Cardiac muscle cell (in vitro differentiated cells and primary cell): ENCODE data around the gene DHX9. TPM values are rescaled to one million over a fixed set of nuclear protein-coding genes. Genes with fewer than 3 reads are reported as not detected.

ENCODE experiments used
- DNase-seq, 2 donors: peaks; one replicate each; pipeline versions ENCODE4 v3.0.0 to v3.0.0-alpha.2; 2010 to 2017; ENCODE audit warnings: low read depth in 1 of 2, low spot score in 1 of 2
- H3K27ac ChIP-seq: fragments of 200-600 bp; sonication (generic); 2 replicates; pipeline ENCODE4 v1.5.1; 2016
- H3K27me3 ChIP-seq: fragments of 200-600 bp; sonication (generic); 2 replicates; pipeline ENCODE4 v1.6.0; 2016; ENCODE audit warnings: control low read depth
- H3K36me3 ChIP-seq: fragments of 200-600 bp; sonication (generic); 2 replicates; pipeline ENCODE4 v1.5.1; 2016; ENCODE audit warnings: control low read depth
- H3K4me1 ChIP-seq: fragments of 200-600 bp; sonication (generic); 2 replicates; pipeline ENCODE4 v1.8.1; 2017; ENCODE audit warnings: low read depth, mild to moderate bottlenecking, mixed run types
- H3K4me3 ChIP-seq: fragments of 200-600 bp; sonication (generic); 2 replicates; pipeline ENCODE4 v1.5.1; 2016; ENCODE audit warnings: mild to moderate bottlenecking
- H3K9me3 ChIP-seq: fragments of 200-600 bp; sonication (generic); 2 replicates; pipeline ENCODE4 v1.5.1; 2017; ENCODE audit warnings: low read depth, mild to moderate bottlenecking, control low read depth
- polyA plus RNA-seq: library from polyadenylated mRNA; unstranded; fragments of >200 nt; fragmentation: Nextera tagmentation; extraction: Ambion mirVana; gene quantifications from 2 replicates; pipeline ENCODE4 v1.2.1, GENCODE V29; 2016
- total RNA-seq: library from RNA; depleted of rRNA; stranded (reverse); fragments of >200 nt; gene quantifications from 2 replicates; pipeline ENCODE4 v1.2.3, GENCODE V29; 2016
- TF ChIP-seq, protein P1 (sequence below): IDR thresholded peaks from 2 replicates; pipeline ENCODE4 v1.5.1; 2012; ENCODE audit warnings: low read depth, mild to moderate bottlenecking, low read length

DHX9 gene
- total and polyA plus RNA-seq, 2 experiments from 2014 or later, result 123 to 168 TPM

- H3K4me1 ChIP-seq, result no peaks in the 10 kb centered on the region
- H3K9me3 ChIP-seq, result no peaks in the 10 kb centered on the region
- DNase-seq, result no peak
- TF ChIP-seq, protein P1, sequence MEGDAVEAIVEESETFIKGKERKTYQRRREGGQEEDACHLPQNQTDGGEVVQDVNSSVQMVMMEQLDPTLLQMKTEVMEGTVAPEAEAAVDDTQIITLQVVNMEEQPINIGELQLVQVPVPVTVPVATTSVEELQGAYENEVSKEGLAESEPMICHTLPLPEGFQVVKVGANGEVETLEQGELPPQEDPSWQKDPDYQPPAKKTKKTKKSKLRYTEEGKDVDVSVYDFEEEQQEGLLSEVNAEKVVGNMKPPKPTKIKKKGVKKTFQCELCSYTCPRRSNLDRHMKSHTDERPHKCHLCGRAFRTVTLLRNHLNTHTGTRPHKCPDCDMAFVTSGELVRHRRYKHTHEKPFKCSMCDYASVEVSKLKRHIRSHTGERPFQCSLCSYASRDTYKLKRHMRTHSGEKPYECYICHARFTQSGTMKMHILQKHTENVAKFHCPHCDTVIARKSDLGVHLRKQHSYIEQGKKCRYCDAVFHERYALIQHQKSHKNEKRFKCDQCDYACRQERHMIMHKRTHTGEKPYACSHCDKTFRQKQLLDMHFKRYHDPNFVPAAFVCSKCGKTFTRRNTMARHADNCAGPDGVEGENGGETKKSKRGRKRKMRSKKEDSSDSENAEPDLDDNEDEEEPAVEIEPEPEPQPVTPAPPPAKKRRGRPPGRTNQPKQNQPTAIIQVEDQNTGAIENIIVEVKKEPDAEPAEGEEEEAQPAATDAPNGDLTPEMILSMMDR, result no peak
- H3K4me3 ChIP-seq, result no peak overlapping the region
- no peaks in the 10 kb centered on the region for H3K27me3 ChIP-seq
- H3K36me3 ChIP-seq, result no peaks in the 10 kb centered on the region
- H3K27ac ChIP-seq, result no peak overlapping the region
These were observed 9.7 kb upstream of the DHX9 start for GRCh38 chr1:182829285-182829932.

- H3K4me3 ChIP-seq, result no peak overlapping the region
- H3K27me3 ChIP-seq, result no peaks in the 10 kb centered on the region
- H3K27ac ChIP-seq, result no peak overlapping the region
- no peaks in the 10 kb centered on the region for H3K9me3 ChIP-seq
- peak in 1 of 2 donors; percentile 42 for DNase-seq
- TF ChIP-seq, protein P1, result no peak
- no peaks in the 10 kb centered on the region for H3K36me3 ChIP-seq
- no peaks in the 10 kb centered on the region for H3K4me1 ChIP-seq
These were observed 5.9 kb upstream of the DHX9 start for GRCh38 chr1:182833271-182833670.

- no peak for DNase-seq
- TF ChIP-seq, protein P1, result no peak
- Histone ChIP-seq H3K36me3 (no peaks in the 10 kb centered on the region), H3K9me3 (no peaks in the 10 kb centered on the region), H3K4me3 (no peak overlapping the region), H3K27ac (no peak overlapping the region), H3K4me1 (no peaks in the 10 kb centered on the region), H3K27me3 (no peaks in the 10 kb centered on the region)
These were observed 4.8 kb upstream of the DHX9 start for GRCh38 chr1:182834326-182834725.

DNA sequence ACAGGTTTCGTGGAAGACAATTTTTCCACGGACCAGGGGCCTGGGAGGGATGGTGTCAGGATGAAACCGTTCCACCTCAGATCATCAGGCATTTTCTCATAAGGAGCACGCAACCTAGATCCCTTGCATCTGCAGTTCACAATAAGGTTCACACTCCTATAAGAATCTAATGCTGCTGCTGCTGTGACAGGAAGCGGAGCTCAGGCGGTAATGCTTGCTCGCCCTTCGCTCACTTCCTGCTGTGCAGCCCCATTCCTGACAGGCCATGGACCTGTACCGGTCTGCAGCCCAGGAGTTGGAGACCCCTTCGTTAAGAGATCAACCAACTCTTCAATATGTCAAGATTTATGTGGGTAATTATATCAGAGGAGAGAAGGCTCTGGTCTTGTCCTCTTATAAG, 3.3 kb upstream of the DHX9 start:
- H3K4me3 ChIP-seq, result no peak overlapping the region
- no peak for DNase-seq
- TF ChIP-seq, protein P1, result no peak
- H3K27me3 ChIP-seq, result no peaks in the 10 kb centered on the region
- no peaks in the 10 kb centered on the region for H3K9me3 ChIP-seq
- H3K4me1 ChIP-seq, result peaks cover 6% of the 10 kb centered on the region
- no peaks in the 10 kb centered on the region for H3K36me3 ChIP-seq
- no peak overlapping the region for H3K27ac ChIP-seq

DNA sequence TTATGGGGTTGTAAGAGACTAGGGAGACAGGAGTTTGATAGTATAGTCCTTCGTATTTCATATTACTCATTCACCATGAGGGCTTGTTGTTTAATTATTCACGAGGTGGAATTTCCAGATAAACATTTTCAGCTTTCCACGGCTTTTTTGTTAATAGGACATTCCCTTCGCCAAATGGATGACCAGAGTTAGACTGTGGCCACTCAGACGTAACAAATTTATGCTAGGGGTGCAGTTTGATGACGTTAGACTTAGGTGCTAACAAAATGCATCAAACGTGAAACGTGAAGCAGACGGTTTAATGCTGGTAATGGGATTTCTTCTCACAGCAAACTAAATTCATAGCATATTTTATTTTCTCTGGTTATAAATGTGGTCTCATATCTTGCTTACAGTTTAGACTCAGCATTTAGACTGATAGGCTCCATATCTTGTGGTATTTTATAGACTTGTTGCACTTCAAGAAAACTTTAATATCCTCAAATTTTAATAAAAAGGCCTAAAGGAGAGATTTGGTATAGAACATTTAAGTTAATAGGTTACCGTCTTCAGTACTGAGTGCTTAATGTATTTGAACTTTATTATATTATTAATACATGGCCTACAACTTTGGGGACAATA, 2.3 kb downstream of the DHX9 start:
- H3K36me3 ChIP-seq, result peaks cover 22% of the 10 kb centered on the region
- TF ChIP-seq, protein P1, result no peak
- no peak overlapping the region for H3K4me3 ChIP-seq
- H3K27me3 ChIP-seq, result no peaks in the 10 kb centered on the region
- H3K9me3 ChIP-seq, result no peaks in the 10 kb centered on the region
- no peak overlapping the region for H3K27ac ChIP-seq
- peaks cover 21% of the 10 kb centered on the region for H3K4me1 ChIP-seq
- peak in 1 of 2 donors; percentile 39 for DNase-seq
